ENCODE data around the gene NIM1K.
"Not testable (repeated sequence)": the region's sequence is repeated elsewhere in the genome, so short reads cannot be mapped to it uniquely, and the experiment has no call there.

The NIM1K gene

DNA sequence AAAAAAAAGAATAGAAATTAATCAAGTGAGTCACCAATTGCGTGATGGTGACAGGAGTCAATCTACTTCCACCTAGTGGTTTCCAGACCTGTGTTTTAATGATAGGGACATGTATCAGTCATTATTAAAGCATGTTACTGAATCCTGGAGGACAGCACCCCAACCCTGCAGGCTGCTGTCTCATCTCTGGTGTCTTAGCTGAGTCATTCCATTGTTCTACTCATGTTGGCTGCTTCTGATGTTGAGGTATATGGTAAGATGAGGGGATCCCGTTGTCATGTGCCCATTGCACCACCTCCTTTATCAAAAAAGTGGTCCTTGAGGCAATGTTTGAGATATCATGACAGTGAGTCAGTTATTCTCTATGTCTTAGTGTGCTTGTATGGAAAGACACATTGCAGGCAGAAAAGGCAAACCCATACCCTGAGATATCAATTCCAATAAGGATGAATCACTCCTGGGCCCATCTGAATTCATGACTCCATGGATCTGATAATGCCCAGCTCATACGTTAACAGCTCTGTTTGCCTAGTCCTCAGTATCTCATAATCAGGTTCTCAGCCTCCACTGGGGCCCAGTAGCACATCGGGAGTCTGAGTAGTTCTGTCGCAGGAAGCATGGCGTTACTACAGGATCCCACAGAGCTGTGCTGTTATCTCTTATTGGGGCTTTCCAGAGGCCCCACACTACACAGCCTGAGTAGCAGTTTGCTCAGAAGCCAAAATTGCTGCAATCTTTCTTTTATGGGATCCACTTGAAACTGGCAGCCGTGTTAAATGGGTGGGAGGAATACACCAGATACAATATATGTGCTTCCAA, 90.0 kb downstream of the NIM1K start:
- no peak for DNase-seq (ENCODE audit: low spot score)

DNA sequence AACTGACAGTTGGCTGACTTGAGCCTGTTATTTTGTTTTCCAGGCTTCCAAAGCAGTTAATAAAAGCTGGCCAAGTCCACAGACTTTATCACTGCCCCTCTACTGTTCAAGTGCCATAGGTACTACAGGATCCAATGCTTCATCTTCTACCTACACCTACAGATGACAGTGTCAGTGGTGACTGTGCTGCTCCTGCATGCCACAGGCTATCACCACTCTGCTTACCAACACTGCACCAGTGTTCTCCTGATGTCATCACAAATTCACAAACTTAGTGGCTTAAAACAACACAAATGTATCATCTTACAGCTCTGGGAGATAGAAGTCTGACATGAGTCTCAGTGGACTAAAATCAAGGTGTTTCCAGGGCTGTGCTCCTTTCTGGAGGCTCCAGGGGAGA, 94.6 kb downstream of the NIM1K start:
- DNase-seq (ENCODE audit: low spot score), result no peak

DNA sequence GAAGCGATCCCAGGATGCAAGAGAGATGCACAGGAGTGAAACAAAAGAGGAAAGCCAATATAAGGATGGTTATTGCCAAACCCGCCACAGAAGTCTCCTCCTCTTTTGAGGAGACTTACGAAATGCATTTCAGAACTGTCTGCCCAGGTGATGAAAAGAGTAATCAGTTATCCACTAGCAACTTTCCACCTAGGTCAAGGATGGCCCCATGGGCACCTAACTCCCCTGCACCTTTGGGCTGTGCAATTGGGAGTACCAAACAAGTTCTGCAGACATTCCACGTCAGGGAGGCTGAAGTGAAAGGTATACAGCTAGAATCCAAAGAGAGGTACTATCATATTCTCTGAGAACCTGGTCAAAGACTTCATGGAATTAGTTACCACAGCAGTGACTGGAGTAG, 95.5 kb downstream of the NIM1K start:
- DNase-seq (ENCODE audit: low spot score), result no peak

GRCh38 chr5:43288269-43288831, 96.3 kb downstream of the NIM1K start:
- no peak for DNase-seq (ENCODE audit: low spot score)

DNA sequence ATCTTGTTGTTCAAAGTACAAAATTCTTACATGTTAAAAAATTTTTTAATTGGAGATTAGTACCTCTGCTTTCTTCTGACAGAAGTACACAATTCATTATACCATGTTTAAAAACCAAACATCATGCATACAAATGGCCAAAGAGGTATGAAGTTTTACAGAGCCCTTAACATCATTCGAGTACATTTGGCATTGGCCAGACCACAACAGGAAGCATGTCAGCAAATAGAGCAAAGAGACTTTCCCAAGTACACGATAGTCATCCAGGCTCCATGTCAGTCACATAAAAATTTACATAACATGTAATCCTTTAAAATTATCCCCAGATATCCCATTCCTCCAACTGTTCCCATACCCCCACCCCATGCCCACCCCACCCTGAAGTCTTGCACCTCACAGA, 98.7 kb downstream of the NIM1K start:
- DNase-seq (ENCODE audit: low spot score), result no peak

DNA sequence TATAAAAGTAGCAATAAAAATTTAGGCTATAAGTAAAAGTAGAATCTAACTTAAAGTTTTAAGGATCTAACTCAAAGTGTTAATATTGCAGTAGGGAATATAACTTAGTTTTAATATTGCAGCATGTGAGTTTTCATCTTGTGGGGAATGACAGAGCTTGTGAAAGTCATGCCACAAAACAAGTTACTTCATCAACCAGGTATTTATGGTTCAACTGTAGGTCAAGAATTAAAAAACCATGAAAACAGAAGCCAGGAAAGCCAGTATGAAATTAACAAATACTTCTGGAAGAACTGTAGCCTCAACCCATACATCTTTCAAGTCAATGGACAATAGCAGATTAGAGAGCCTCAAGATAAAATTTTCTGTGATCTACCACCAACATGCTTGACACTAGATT, 102.2 kb downstream of the NIM1K start:
- no peak for DNase-seq (ENCODE audit: low spot score)

GRCh38 chr5:43295202-43295601, 103.2 kb downstream of the NIM1K start:
- DNase-seq (ENCODE audit: low spot score), result no peak

DNA sequence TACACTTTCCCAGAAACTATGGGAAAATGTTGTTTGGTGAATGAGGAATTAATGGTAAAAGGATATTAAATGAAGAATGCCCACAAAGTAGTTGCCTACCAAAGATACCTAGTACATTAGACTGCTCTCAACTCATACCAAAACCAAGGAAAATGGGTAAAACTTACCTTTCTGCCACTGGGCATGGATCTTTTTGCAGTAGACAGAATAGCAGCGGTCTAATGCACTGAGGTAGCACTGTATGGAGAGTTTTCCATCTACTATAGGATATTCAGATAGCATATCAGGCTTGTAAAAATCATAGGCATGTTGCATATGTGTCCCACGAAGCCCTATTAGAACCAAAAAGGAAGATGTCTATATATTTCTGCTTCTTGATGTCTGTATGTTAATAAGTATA, 104.8 kb downstream of the NIM1K start:
- DNase-seq (ENCODE audit: low spot score), result no peak

GRCh38 chr5:43298443-43298842, 106.4 kb downstream of the NIM1K start:
- DNase-seq (ENCODE audit: low spot score), result no peak

DNA sequence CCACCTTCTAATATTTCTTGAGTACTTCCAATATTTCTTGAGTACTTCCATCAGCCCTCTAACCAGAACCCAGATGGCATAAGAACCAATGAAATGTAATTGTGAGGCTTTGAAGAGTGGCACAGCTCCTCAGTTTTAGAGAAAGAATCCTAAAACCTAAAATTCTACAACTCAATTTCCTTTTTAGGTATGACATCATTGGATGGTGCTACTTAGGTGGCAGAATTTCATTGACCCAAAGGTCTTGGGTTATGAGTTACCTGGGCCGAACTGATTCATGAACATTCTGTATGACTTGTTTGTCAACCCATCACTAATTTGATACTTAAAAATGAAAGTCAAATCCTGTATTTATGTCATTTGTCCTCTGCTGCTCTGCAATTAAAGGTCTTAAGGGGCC, 108.1 kb downstream of the NIM1K start:
- no peak for DNase-seq (ENCODE audit: low spot score)

DNA sequence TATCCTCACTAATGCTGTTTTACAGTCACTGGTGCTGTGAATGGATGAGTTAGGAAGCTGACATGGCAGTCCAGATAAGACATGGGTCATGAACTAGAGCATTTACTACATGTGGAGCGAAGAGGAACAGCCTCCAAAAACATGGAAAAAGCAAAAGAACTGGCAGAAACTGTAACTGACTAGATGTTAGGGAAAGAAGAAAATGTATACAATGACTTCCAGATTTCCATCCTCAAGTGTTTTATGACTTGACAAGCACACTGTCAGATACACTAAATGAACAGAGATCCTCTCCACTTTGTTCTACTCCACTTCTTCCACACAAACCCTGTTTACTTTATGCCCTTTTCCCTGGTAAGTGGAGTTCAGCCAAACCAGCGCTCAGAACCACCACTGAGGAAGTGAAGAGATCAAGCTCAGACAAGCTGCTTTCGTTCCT, 109.6 kb downstream of the NIM1K start:
- no peak for DNase-seq (ENCODE audit: low spot score)

DNA sequence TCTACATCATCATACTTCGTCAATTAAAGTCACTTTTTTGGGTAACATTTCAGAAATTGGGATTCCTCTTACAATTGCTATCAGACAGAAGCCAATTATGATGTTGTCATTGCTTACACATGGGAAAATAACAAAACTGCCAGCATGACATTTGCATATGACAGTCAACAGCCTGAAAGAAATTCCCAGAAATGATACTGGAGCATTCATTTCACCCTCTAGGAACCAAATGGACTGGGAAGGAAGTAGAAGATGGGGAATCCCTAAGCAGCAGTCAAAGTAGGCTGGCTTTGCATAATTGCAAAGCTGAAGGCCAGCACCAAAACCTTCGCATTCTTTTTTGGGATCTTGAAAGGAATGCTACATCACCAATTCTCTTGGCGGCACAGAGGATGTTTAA, 110.5 kb downstream of the NIM1K start:
- DNase-seq (ENCODE audit: low spot score), result no peak

GRCh38 chr5:43303242-43303641, 111.2 kb downstream of the NIM1K start:
- no peak for DNase-seq (ENCODE audit: low spot score)

GRCh38 chr5:43304525-43304924, 112.5 kb downstream of the NIM1K start:
- DNase-seq (ENCODE audit: low spot score), result no peak

- DNase-seq (ENCODE audit: low spot score), result no peak
Measured at GRCh38 chr5:43305948-43306565, 114.0 kb downstream of the NIM1K start.

DNA sequence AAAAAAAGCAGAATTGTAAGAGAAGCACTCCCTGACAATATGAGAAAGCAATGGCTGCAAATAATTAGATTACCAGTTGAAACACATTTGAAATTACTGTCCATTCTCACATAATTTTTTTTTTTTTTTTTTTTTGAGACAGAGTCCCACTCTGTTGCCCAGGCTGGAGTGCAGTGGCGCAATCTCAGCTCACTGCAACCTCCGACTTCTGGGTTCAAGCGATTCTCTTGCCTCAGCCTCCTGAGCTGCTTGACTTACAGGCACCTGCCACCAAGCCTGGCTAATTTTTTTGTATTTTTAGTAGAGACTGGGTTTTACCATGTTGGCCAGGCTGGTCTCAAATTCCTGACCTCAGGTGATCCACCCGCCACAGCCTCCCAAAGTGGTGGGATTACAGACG, 114.9 kb downstream of the NIM1K start:
- DNase-seq (ENCODE audit: low spot score), result not testable (repeated sequence)

DNA sequence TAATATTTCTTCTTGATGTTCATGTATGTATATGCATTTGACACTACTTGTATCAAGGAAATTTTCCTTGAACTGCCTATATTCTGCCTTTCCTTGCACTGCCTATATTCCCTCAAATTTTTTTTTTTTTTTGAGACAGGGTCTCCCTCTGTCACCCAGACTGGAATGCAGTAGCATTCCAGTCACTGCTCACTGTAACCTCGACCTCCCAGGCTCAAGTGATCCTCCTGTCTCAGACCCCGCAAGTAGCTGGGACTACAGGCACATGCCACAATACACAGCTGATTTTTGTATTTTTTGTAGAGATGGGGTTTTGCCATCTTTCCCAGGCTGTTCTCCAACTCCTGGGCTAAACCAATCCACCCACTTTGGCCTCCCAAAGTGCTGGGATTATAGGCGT, 117.1 kb downstream of the NIM1K start:
- DNase-seq (ENCODE audit: low spot score), result no peak

DNA sequence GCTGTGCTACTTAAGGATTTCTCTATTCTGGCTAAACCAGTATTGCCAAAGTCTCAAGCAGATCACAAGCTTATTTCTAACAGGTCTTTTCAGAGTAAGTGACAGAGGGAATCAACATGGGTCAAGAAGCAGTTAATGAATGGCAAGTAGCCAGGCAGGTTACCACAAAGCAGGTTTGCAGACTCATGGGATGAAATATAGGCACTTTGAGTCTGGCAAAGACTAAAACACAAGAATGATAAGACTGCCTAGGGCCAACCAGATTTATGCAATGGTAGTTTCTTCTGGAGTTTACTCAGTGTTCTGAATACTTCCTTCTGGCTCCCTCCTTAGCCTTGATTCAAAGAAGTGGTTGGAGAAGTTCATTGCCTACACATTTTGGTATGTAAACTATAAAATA, 117.6 kb downstream of the NIM1K start:
- no peak for DNase-seq (ENCODE audit: low spot score)

DNA sequence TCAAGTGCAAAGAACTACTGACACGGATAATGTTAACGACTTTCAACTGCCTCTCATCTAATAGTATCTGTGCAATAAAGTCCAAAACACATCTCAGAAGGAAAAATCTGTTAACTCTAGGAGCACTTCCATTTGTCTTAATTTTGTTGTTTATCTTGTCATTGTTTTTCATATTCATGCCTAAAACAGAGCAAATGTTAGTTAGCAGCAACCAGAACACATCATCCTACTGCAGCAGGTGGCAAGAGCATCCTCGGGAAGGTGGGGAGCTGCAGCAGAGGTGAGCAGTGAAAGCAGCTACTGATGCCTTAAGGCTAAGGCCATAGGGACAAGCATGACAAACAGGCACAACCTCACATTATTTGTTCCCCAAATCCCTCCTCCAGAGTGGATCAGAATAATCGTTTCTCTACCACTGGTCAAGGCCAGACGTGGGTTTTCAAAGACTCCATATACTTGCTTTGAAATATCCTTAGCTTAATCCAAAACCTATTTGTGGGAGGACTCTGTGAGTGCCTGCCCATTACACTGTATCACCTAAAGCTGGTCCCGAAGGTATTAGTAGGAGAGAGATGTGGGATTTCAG, 120.1 kb downstream of the NIM1K start:
- no peak for DNase-seq (ENCODE audit: low spot score)

DNA sequence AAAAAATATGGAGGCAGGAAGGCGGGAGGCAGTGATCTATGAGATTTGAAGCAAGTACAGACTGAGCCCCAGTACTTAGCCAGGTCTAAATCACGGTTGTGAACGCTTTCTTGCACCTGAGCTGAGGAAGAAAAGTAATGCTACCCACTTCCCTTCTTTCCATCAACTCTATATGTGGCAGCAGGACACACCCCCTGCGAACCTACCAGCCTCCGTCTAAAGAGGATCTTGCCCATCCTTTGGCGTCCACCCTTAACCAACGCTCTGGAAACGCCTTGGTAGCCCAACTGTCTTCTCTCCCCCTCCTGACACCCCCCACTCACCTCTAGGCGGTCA, 120.6 kb downstream of the NIM1K start:
- no peak for DNase-seq (ENCODE audit: low spot score)

DNA sequence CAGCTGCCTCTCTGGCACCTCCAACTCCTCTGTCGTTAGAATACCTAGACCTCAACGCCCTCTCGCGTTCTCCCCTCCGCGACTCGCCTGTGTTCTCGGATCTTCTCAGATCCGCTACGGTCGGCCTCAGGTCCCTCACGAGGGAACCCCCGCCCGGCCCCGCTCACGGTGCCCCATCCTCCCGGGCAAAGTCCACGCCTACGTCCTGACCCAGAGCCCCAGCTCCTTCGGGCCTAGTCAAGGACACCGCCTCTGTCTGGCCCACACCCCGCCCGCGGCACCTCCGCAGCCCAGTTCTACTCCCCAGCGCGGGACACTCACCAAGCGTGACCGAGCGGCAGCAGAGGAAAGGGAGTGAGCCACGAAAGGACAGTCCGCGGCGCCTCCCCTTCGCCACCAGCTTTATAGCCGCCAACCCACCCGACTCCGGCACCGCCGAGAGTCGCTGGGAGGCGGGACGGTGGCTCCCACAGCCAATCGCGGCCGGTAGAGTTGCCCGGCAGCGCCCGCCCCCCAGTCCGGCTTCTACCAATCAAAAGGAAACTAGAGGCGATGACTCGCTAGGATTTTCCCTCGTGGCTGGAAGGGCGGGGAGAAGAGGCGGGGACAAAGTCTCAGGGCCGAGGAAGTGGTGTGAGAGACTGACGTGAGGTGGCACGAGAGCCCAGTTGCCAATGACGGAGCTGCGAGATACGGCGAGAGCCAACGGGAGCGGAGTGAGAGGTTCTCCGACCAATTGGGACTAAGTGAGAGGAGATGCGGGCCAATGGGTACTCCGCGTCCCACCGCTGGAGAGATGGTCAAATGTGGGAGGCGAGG, 121.2 kb downstream of the NIM1K start, which contains the start of gene HMGCS1:
HMGCS1 (minus strand) TSS at position 378 of the 819 bp plus-strand sequence. CDS start 14,447 bp downstream, outside the sequence.
- DNase-seq (ENCODE audit: low spot score), result peak; percentile 97

GRCh38 chr5:43313854-43314457, 121.9 kb downstream of the NIM1K start:
- DNase-seq (ENCODE audit: low spot score), result peak; percentile 14
